ENCODE results near the gene NADSYN1.

NADSYN1 gene

DNA sequence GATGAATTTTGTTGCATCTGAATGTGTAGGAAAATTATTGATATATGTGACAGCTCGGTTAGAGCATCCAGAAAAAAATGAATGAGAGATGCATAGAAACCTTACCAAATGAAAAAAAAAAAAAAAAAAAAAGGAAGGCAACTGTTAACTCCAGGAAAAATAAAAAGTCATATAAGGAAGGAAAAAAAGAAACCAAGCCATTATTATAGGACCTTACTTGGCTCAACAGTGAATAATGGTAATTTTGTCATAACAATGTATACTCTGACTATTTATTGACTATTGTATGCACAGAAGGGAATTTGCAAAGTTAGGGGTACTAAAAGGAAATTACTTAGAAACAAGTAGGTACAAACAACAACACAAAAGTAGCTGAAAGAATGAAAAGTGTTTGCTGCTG is 6.9 kb upstream of the NADSYN1 start:
- no peak overlapping the region for H3K27ac ChIP-seq
- TF ChIP-seq, protein P1, sequence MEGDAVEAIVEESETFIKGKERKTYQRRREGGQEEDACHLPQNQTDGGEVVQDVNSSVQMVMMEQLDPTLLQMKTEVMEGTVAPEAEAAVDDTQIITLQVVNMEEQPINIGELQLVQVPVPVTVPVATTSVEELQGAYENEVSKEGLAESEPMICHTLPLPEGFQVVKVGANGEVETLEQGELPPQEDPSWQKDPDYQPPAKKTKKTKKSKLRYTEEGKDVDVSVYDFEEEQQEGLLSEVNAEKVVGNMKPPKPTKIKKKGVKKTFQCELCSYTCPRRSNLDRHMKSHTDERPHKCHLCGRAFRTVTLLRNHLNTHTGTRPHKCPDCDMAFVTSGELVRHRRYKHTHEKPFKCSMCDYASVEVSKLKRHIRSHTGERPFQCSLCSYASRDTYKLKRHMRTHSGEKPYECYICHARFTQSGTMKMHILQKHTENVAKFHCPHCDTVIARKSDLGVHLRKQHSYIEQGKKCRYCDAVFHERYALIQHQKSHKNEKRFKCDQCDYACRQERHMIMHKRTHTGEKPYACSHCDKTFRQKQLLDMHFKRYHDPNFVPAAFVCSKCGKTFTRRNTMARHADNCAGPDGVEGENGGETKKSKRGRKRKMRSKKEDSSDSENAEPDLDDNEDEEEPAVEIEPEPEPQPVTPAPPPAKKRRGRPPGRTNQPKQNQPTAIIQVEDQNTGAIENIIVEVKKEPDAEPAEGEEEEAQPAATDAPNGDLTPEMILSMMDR (IDR thresholded peaks at IDR 0.05) = no peak
- H3K4me3 ChIP-seq = no peak overlapping the region
- DNase-seq (ENCODE audit: low spot score) = no peak

DNA sequence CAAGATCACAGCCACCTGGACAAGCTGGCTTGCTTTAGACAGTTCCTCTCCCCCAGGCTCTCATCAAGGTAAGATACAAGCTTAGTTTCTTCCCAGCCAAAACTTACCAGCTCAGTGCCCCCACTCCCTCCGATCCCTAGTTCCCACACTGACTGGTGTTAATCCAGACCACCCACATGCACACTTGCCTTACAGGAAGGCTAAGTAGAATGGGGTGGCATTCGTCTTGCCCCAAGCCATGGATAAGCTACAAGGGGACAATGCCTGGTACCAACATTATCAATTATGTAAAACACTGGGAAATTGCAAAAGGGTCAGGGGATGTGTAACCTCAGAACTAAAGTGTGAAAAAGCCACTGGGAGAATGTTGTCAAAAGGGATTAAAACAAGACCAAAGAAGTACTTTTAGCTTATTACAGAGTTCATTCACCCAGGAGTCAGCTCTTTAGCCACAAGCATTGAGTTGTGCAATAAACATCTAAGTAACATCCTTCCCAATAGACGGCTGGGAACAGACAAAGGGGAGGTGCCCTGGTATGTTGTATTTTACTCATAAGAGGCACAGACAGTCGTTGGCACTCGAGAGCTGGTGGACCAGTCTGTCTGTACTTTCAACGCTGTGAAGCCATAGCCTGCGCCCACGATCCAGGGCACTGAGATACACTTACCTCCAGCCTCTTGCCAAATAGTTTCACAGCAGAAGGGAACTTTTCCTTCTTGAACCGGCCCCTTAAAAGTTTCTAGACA is 5.9 kb upstream of the NADSYN1 start:
- Histone ChIP-seq H3K4me3 (peak overlapping the region; percentile 82), H3K27ac (peak overlapping the region; percentile 73 to 89)
- TF ChIP-seq, protein P1 (IDR thresholded peaks at IDR 0.05) = no peak
- no peak for DNase-seq (ENCODE audit: low spot score)

- peak overlapping the region; percentile 73 to 89 for H3K27ac ChIP-seq
- DNase-seq (ENCODE audit: low spot score) = peak; percentile 80
- H3K4me3 ChIP-seq = peak overlapping the region; percentile 82
- TF ChIP-seq, protein P1 (IDR thresholded peaks at IDR 0.05) = no peak
These were observed 5.2 kb upstream of the NADSYN1 start for GRCh38 chr11:71447791-71448256.

DNA sequence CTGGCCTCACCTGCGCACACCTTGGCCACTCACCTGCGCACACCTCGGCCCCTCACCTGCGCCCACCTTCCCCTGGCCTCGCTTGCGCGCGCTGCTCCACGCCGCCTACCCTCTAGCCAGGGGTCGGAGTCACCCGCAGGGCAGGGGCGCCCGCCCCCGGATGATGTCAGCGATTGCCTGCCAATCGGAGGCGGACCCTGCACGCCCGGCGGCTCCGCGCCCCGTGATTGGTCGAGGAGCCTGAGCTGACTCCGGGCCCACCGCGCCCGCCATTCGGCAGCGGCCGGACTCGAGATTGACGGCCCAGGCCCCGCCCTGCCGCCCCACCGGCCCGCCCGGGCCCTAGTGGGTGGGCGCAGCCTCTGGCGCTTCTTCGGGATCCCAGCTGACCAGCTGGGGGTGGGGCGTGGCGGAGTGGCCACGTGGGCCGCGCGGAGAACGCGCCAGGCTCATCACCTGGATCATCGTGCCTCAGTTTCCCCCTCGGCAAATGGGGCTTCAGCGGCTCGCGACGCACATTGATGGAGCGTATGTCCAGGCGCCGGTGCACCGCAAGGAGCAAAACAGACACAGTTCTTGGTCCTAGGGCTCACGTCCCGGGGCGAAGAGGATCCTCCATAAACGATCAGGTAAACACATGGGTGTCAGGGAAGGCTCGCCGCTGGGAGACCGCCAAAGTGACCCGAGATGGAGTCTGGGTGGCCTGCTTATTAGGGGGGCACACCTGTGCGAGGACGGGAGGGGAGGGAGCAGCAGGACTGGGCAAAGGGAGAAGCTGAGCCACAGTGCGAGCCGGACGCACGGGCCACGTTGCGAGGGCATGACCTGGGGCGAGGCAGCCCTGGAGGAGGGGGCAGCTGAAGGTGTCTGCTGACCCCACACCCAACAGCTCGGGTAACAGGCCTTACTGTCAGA is 4.5 kb upstream of the NADSYN1 start, which contains the start of gene DHCR7:
Gene DHCR7 (minus strand): TSS at position 137 of the 915 bp plus-strand sequence. CDS start 3,441 bp downstream, outside the sequence.
- TF ChIP-seq, protein P1 (IDR thresholded peaks at IDR 0.05) = no peak
- peak; percentile 97 for DNase-seq (ENCODE audit: low spot score)
- H3K4me3 ChIP-seq = peak within 1 kb of the TSS; percentile 82
- H3K27ac ChIP-seq = peak within 1 kb of the TSS; percentile 73 to 89

DNA sequence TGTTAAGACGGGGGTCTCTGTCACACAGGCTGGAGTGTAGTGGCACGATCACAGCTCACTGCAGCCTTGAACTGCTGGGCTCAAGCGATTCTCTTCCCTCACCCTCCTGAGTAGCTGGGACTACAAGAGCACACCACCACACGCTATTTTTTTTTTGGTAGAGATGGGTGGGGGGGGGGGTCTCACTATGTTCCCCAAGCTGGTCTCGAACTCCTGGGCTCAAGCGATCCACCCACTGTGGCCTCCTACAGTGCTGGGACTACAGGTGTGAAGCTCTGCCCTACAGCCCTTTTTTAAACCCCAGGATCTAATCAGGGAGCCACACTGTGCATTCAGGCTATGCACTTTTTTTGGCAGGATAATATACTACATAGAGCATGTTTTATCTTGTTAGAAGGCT is 3.4 kb upstream of the NADSYN1 start:
- DNase-seq (ENCODE audit: low spot score) = no peak
- peak overlapping the region; percentile 82 for H3K4me3 ChIP-seq
- peak overlapping the region; percentile 73 to 89 for H3K27ac ChIP-seq
- TF ChIP-seq, protein P1 (IDR thresholded peaks at IDR 0.05) = no peak

- DNase-seq (ENCODE audit: low spot score) = no peak
- no peak overlapping the region for H3K4me3 ChIP-seq
- TF ChIP-seq, protein P1 (IDR thresholded peaks at IDR 0.05) = no peak
- no peak overlapping the region for H3K27ac ChIP-seq
These were observed 2.5 kb upstream of the NADSYN1 start for GRCh38 chr11:71450507-71450906.

Data from coronary artery (tissue), 2 donors.